HepG2 (cell line): ENCODE measurements around the gene ANAPC2. TPM values are rescaled to one million over a fixed set of nuclear protein-coding genes. Genes with fewer than 3 reads are reported as not detected.

Source experiments
- ARNTL ChIP-seq: sonication (generic); formaldehyde crosslinking; IDR thresholded peaks from 2 replicates; pipeline ENCODE4 v1.4.0; 2020; ENCODE audit warnings: mild to moderate bottlenecking, missing genetic modification reagents
- ATF3 ChIP-seq: sonication (generic); formaldehyde crosslinking; IDR thresholded peaks from 2 replicates; pipeline ENCODE4 v1.4.0; 2020; ENCODE audit warnings: missing genetic modification reagents
- BCLAF1 ChIP-seq: fragments of 450-650 bp; IDR thresholded peaks from 2 replicates; pipeline ENCODE4 v1.6.1; 2017; ENCODE audit warnings: mild to moderate bottlenecking
- BRCA1 ChIP-seq: sonication (generic); formaldehyde crosslinking; IDR thresholded peaks from 2 replicates; pipeline ENCODE4 v1.4.0; 2020; ENCODE audit warnings: missing genetic modification reagents
- CREBL2 ChIP-seq: sonication (generic); formaldehyde crosslinking; IDR thresholded peaks from 2 replicates; pipeline ENCODE4 v1.8.1; 2023; ENCODE audit warnings: missing genetic modification reagents, mild to moderate bottlenecking, borderline replicate concordance
- ELF3 ChIP-seq: IDR thresholded peaks from 2 replicates; pipeline ENCODE4 v1.6.1; 2016; ENCODE audit warnings: missing genetic modification reagents, missing compliant biosample characterization
- GATAD1 ChIP-seq: IDR thresholded peaks from 2 replicates; pipeline ENCODE4 v1.6.1; 2016; ENCODE audit warnings: missing genetic modification reagents, missing compliant biosample characterization
- IRF9 ChIP-seq: sonication (generic); formaldehyde crosslinking; IDR thresholded peaks from 2 replicates; pipeline ENCODE4 v1.8.0; 2022; ENCODE audit warnings: missing genetic modification reagents, mild to moderate bottlenecking, borderline replicate concordance
- KLF16 ChIP-seq, 2 experiments: sonication (generic) in 1 of 2; formaldehyde crosslinking in 1 of 2; IDR thresholded peaks; 2 replicates each; pipeline versions ENCODE4 v1.6.1 to v1.8.0; 2016 to 2023; ENCODE audit warnings: missing genetic modification reagents in 2 of 2, missing compliant biosample characterization in 1 of 2
- MYC ChIP-seq: sonication (generic); formaldehyde crosslinking; IDR thresholded peaks from 2 replicates; pipeline ENCODE4 v1.9.0; 2021; ENCODE audit warnings: missing genetic modification reagents, borderline replicate concordance
- ONECUT2 ChIP-seq: sonication (generic); formaldehyde crosslinking; IDR thresholded peaks from 2 replicates; pipeline ENCODE4 v1.4.0; 2020; ENCODE audit warnings: missing genetic modification reagents
- PRDM4 ChIP-seq: sonication (generic); formaldehyde crosslinking; IDR thresholded peaks from 2 replicates; pipeline ENCODE4 v1.9.0; 2021; ENCODE audit warnings: missing genetic modification reagents, borderline replicate concordance
- ZBTB25 ChIP-seq: IDR thresholded peaks from 2 replicates; pipeline ENCODE4 v1.6.1; 2018; ENCODE audit warnings: missing genetic modification reagents
- ZFP62 ChIP-seq: sonication (generic); formaldehyde crosslinking; IDR thresholded peaks from 2 replicates; pipeline ENCODE4 v1.4.0; 2020; ENCODE audit warnings: missing genetic modification reagents
- ZFP91 ChIP-seq: sonication (generic); formaldehyde crosslinking; IDR thresholded peaks from 2 replicates; pipeline ENCODE4 v1.9.0; 2022; ENCODE audit warnings: missing genetic modification reagents, mild to moderate bottlenecking, borderline replicate concordance
- ZNF282 ChIP-seq: fragments of 450-650 bp; IDR thresholded peaks from 2 replicates; pipeline ENCODE4 v1.6.1; 2018; ENCODE audit not compliant: partially characterized antibody
- ZNF674 ChIP-seq: sonication (generic); formaldehyde crosslinking; IDR thresholded peaks from 2 replicates; pipeline ENCODE4 v1.5.0; 2020; ENCODE audit warnings: low read depth, mild to moderate bottlenecking, missing genetic modification reagents
- ZSCAN25 ChIP-seq: sonication (generic); formaldehyde crosslinking; IDR thresholded peaks from 2 replicates; pipeline ENCODE4 v1.8.0; 2022; ENCODE audit warnings: mild to moderate bottlenecking, missing genetic modification reagents
- polyA plus RNA-seq, 8 experiments: library from polyadenylated mRNA; depleted of rRNA in 3 of 8; stranded (reverse) in 7 of 8; unstranded in 1 of 8; fragments of >200 nt; fragmentation: Illumina TruSeq in 4 of 8; extraction: Trizol in 4 of 8; gene quantifications; 2 replicates each; pipeline versions ENCODE4 v1.2.1 to v1.2.3, GENCODE V29; 2011 to 2016; ENCODE audit warnings: low read depth in 4 of 8, missing spikeins in 1 of 8, mixed read lengths in 1 of 8; ENCODE audit not compliant: insufficient read depth in 1 of 8
- total RNA-seq, 5 experiments: library from RNA; depleted of rRNA; stranded (reverse); fragments of >200 nt; fragmentation: Illumina TruSeq; extraction: Trizol; gene quantifications; 2 replicates each; pipeline ENCODE4 v1.2.3, GENCODE V29; 2016; ENCODE audit warnings: low read depth in 1 of 5

Gene ANAPC2
- total and polyA plus RNA-seq, 2 of the 13 experiments (the other 11 are each of a cell fraction or from before 2014, with no cell fraction given), result 12.3 to 15.4 TPM

- TF ChIP-seq MYC (CRISPR knock-in tag), result no peak
- no peak for TF ChIP-seq BCLAF1
- no peak for TF ChIP-seq CREBL2
- peak; percentile 46; the same call in 1 of the 2 replicates for TF ChIP-seq ZFP91 (CRISPR knock-in tag)
- peak; percentile 73 for TF ChIP-seq GATAD1
- no peak for TF ChIP-seq ONECUT2 (CRISPR knock-in tag)
- TF ChIP-seq BRCA1 (CRISPR knock-in tag), result no peak
- TF ChIP-seq ZSCAN25 (CRISPR knock-in tag), result peak; percentile 53; the same call in 1 of the 2 replicates
- TF ChIP-seq IRF9 (CRISPR knock-in tag), result peak; percentile 48; the same call in 1 of the 2 replicates
- no peak for TF ChIP-seq ZNF282
- TF ChIP-seq ARNTL, result no peak; the same call in 1 of the 2 replicates
- TF ChIP-seq ATF3 (CRISPR knock-in tag), result no peak
- TF ChIP-seq ZNF674 (CRISPR knock-in tag), result no peak
- TF ChIP-seq ELF3 (CRISPR knock-in tag), result peak; percentile 48
- TF ChIP-seq ZFP62 (CRISPR knock-in tag), result no peak
- no peak; a peak in 1 of 4 replicates for TF ChIP-seq KLF16 (CRISPR knock-in tag; IDR thresholded peaks at IDR 0.05)
- TF ChIP-seq PRDM4, result no peak
- TF ChIP-seq ZBTB25, result peak; percentile 28; the same call in 1 of the 2 replicates
Measured at GRCh38 chr9:137229903-137230704, 41.7 kb upstream of the ANAPC2 start (continued).
